Pancreas (tissue), 10 donors: ENCODE results near the gene FARS2. TPM values are rescaled to one million over a fixed set of nuclear protein-coding genes. Genes with fewer than 3 reads are reported as not detected.

ENCODE experiments used
- ATAC-seq, 4 donors: fragments of 200-7000 bp; cut with Tn5 transposase; one replicate each; pipeline versions ENCODE4 v1.8.0 to v1.9.1; 2020; ENCODE audit warnings: mild to moderate bottlenecking in 4 of 4, moderate library complexity in 4 of 4
- DNase-seq, 6 donors: peaks; one replicate each; pipeline ENCODE4 v3.0.0-alpha.2; 2020
- FAIRE-seq: peaks from 2 replicates; lab custom pipeline; 2012; peaks lifted over from hg19 to GRCh38; lab: Jason Lieb, UNC
- H3K27ac ChIP-seq, 4 donors: fragments of 200-600 bp; sonication (generic); 1 replicate in 3 of 4; 2 replicates in 1 of 4; pipeline versions ENCODE4 v1.5.0 to v1.8.0; 2020
- H3K27me3 ChIP-seq, 4 donors: fragments of 200-600 bp; one replicate each; pipeline ENCODE4 v1.8.0; 2021
- H3K36me3 ChIP-seq, 3 donors: fragments of 200-600 bp; sonication (generic) in 1 of 3; one replicate each; pipeline versions ENCODE4 v1.5.0 to v1.8.0; 2020 to 2021
- H3K4me1 ChIP-seq, 3 donors: fragments of 200-600 bp; one replicate each; pipeline ENCODE4 v1.8.0; 2021
- H3K4me3 ChIP-seq, 4 donors: fragments of 200-600 bp; sonication (generic) in 2 of 4; one replicate each; pipeline versions ENCODE4 v1.5.0 to v1.8.0; 2020 to 2021
- H3K9me3 ChIP-seq, 4 donors: fragments of 200-600 bp; one replicate each; pipeline ENCODE4 v1.8.0; 2021
- WGBS, 2 donors: extraction: QIAGEN DNeasy Blood & Tissue Kit; methylation state at CpG; one replicate each; pipeline ENCODE4 v1.1.7; 2013; 5-methylcytosine and 5-hydroxymethylcytosine counted together
- intact Hi-C, 3 donors: fragments of 100-400 bp; cut with DNase I; formaldehyde crosslinking; loops; one replicate each; pipeline versions ENCODE4 v1.11.1 to v1.14.2; 2022
- polyA plus RNA-seq, 2 donors: library from polyadenylated mRNA; stranded (reverse); fragments of 200-250 nt; gene quantifications; one replicate each; pipeline ENCODE4 v1.2.3, GENCODE V29; 2013
- total RNA-seq, 6 donors: library from RNA; stranded (reverse); fragmentation: NEBNext Ultra II Directional in 4 of 6; extraction: Animal tissue kit (Norgen Biotek cat#: 25700) in 4 of 6; gene quantifications; one replicate each; pipeline versions ENCODE4 v1.2.1 to v1.2.4, GENCODE V29; 2021 to 2023
- TF ChIP-seq, protein P1 (sequence below), 4 donors: fragments of 200-600 bp; sonication (generic) in 3 of 4; IDR thresholded peaks; one replicate each; pipeline versions ENCODE4 v1.5.0 to v1.8.0; 2021; ENCODE audit warnings: antibody characterized with exemption in 4 of 4
- donor health status: healthy with polysubstance abuse.
- donor health status: DM: no; HTN: no; CAD: no; lungs with moderate emphysema.
- donor health status: DM: no; HTN: no; CAD: no.
- donor health status: control.
- donor health status: control.
- donor health status: Bipolar disorder and iron deficiency.
- donor health status: DM: yes; HTN: yes; CAD: no.
- donor health status: DM: no; HTN: no; CAD: no.
- donor health status: DM: no; HTN: no; CAD: no.
- donor health status: DM: yes; HTN: yes; CAD: no.

Gene FARS2
- total and polyA plus RNA-seq, 8 donors, result 4.1 to 10.3 (median 7.5) TPM

DNA sequence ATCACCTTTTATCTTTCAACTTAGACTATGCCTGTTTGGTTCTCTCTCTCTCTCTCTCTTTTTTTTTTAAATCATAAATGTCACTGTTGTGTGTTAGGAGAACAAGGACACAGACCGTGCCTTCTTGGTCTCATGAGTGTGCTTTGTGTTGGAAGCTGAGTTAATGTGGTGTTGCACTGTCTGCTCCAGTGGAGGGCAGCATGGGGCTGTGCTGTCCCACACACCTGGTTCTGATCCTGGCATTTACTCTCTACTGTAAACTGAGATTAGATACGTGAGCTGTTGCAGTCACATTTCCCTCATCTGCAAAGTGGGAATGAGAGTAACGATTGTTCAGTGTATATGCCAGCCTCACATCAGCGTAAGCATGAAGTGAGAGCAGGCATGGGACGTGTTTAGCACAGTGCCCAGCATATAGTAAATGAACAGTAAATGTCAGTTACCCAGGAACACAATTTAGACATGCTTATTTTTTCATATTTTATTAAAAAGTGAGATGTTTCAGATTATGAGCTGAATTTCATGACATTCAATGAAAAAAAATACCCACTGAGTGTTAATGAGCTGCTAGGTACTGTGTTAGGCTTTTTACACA, 161.1 kb downstream of the FARS2 start:
- DNase-seq, result peak in 3 of 6 donors; percentile 18 to 58 (median 35)
- TF ChIP-seq, protein P1, sequence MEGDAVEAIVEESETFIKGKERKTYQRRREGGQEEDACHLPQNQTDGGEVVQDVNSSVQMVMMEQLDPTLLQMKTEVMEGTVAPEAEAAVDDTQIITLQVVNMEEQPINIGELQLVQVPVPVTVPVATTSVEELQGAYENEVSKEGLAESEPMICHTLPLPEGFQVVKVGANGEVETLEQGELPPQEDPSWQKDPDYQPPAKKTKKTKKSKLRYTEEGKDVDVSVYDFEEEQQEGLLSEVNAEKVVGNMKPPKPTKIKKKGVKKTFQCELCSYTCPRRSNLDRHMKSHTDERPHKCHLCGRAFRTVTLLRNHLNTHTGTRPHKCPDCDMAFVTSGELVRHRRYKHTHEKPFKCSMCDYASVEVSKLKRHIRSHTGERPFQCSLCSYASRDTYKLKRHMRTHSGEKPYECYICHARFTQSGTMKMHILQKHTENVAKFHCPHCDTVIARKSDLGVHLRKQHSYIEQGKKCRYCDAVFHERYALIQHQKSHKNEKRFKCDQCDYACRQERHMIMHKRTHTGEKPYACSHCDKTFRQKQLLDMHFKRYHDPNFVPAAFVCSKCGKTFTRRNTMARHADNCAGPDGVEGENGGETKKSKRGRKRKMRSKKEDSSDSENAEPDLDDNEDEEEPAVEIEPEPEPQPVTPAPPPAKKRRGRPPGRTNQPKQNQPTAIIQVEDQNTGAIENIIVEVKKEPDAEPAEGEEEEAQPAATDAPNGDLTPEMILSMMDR (IDR thresholded peaks at IDR 0.05), result peak in 3 of 4 donors; percentile 30 to 32 (median 31)
- H3K4me3 ChIP-seq, result no peak overlapping the region
- no peaks in the 10 kb centered on the region for H3K27me3 ChIP-seq
- no peaks in the 10 kb centered on the region for H3K4me1 ChIP-seq
- ATAC-seq, result peak; percentile 56 to 99 (median 94)
- FAIRE-seq, result no peak
- WGBS, 2 donors, result 44 to 63% methylated on average over 5 of the region's 5 CpGs
- H3K27ac ChIP-seq, result no peak overlapping the region
- H3K36me3 ChIP-seq, result no peaks in the 10 kb centered on the region
- intact Hi-C loops, result no loop called here
- no peaks in the 10 kb centered on the region for H3K9me3 ChIP-seq

DNA sequence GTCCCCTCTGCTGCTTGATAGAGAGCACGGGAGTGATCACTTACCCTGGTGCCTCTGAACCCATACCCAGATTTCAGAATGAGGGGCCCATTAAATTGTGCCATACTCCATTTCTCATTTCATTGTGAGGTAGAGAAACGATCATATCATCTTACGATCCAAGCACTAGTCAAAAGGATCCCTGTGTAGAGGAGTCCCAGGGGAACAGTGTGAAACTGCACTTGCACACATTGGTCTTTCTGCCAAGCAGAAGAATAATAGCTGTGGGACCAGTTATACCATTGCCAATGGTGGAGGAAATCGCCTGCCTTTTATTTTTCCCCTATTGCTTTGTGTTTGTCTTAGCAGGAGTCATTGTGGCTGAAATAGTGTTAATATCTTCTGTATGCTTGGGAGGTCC, 161.9 kb downstream of the FARS2 start:
- no peaks in the 10 kb centered on the region for H3K9me3 ChIP-seq
- H3K4me3 ChIP-seq, result no peak overlapping the region
- H3K36me3 ChIP-seq, result no peaks in the 10 kb centered on the region
- no peak for ATAC-seq
- WGBS, 2 donors, result 87 to 91% methylated on average over 4 of the region's 4 CpGs
- no peak for DNase-seq
- intact Hi-C loops, result no loop called here
- no peaks in the 10 kb centered on the region for H3K27me3 ChIP-seq
- H3K27ac ChIP-seq, result no peak overlapping the region
- TF ChIP-seq, protein P1 (IDR thresholded peaks at IDR 0.05), result no peak
- H3K4me1 ChIP-seq, result no peaks in the 10 kb centered on the region
- FAIRE-seq, result no peak

DNA sequence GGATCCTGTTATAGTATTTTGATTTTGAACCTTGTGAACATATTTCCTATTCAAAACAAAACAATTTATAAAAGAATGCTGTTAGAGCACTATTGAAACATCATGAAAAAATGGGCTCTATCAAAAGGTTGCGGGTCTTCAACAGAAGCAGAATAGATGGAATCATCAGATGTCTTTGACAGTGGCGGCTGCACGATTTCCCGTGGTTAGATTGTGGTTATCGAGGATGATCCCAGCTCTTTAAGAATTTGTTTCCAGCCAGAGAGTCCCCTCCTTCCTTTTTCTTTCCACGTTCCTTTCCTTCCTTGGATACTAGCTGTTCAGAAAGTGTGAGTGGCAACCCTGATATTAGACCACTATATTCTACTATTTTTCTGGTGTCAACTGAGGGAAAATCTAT, 163.4 kb downstream of the FARS2 start:
- 94 to 95% methylated on average over 6 of the region's 6 CpGs for WGBS, 2 donors
- H3K4me1 ChIP-seq, result no peaks in the 10 kb centered on the region
- no peaks in the 10 kb centered on the region for H3K27me3 ChIP-seq
- ATAC-seq (no peak), FAIRE-seq (no peak), DNase-seq (no peak)
- H3K27ac ChIP-seq, result no peak overlapping the region
- H3K36me3 ChIP-seq, result no peaks in the 10 kb centered on the region
- intact Hi-C loops, result no loop called here
- no peaks in the 10 kb centered on the region for H3K9me3 ChIP-seq
- no peak overlapping the region for H3K4me3 ChIP-seq
- TF ChIP-seq, protein P1 (IDR thresholded peaks at IDR 0.05), result no peak

- Histone ChIP-seq H3K36me3 (no peaks in the 10 kb centered on the region), H3K4me1 (no peaks in the 10 kb centered on the region), H3K4me3 (no peak overlapping the region), H3K9me3 (no peaks in the 10 kb centered on the region), H3K27ac (no peak overlapping the region), H3K27me3 (no peaks in the 10 kb centered on the region)
- TF ChIP-seq, protein P1 (IDR thresholded peaks at IDR 0.05), result no peak
- FAIRE-seq (no peak), DNase-seq (no peak), ATAC-seq (no peak)
- WGBS, 2 donors, result 80 to 84% methylated on average over 7 of the region's 7 CpGs
- intact Hi-C loops, result no loop called here
These were observed 164.0 kb downstream of the FARS2 start for GRCh38 chr6:5425267-5425666.

DNA sequence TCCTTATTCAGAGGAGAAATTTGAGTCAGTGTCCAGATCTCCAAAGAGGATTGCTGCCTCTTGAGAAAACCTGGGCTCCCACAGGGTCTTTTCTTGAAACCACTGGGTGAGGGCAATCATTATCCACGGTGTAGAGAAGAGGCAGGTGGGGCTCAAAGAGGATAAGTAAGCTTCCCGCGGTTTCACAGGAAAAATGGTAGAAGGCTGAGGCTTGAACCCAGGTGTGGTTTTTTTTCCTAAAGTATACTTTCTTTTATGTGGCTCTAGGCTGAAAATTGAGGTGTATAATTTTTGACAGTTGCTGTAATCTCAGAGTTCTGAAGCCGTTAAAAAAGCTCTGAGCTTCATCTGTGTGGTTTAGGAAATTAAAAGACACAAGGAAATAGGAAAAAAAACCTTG, 164.5 kb downstream of the FARS2 start:
- Histone ChIP-seq H3K4me1 (no peaks in the 10 kb centered on the region), H3K27ac (no peak overlapping the region), H3K4me3 (no peak overlapping the region), H3K9me3 (no peaks in the 10 kb centered on the region), H3K36me3 (no peaks in the 10 kb centered on the region), H3K27me3 (no peaks in the 10 kb centered on the region)
- FAIRE-seq (no peak), ATAC-seq (no peak), DNase-seq (no peak)
- intact Hi-C loops, result no loop called here
- TF ChIP-seq, protein P1 (IDR thresholded peaks at IDR 0.05), result no peak
- WGBS, 2 donors, result 69 to 91% methylated on average over 4 of the region's 4 CpGs
